Neural progenitor cell (in vitro differentiated cells): ENCODE results near the gene CRK. TPM values are rescaled to one million over a fixed set of nuclear protein-coding genes. Genes with fewer than 3 reads are reported as not detected.

Experiments used
- DNase-seq: peaks from one replicate; pipeline ENCODE4 v3.0.0-alpha.2; 2016; ENCODE audit warnings: low spot score
- H2AFZ ChIP-seq: fragments of 200-600 bp; sonication (generic); replicated peaks from 2 replicates; pipeline ENCODE4 v1.6.1; 2016; ENCODE audit warnings: antibody characterized with exemption
- H3F3A ChIP-seq: fragments of 200-600 bp; sonication (generic); 2 replicates; pipeline ENCODE4 v1.6.1; 2016; ENCODE audit warnings: antibody characterized with exemption, low read depth
- H3K27ac ChIP-seq: fragments of 200-600 bp; sonication (generic); 2 replicates; pipeline ENCODE4 v1.5.1; 2016; ENCODE audit warnings: mild to moderate bottlenecking
- H3K27me3 ChIP-seq: fragments of 200-600 bp; sonication (generic); 2 replicates; pipeline ENCODE4 v1.6.1; 2016; ENCODE audit warnings: mild to moderate bottlenecking, moderate library complexity
- H3K36me3 ChIP-seq: fragments of 200-600 bp; sonication (generic); 2 replicates; pipeline ENCODE4 v1.5.1; 2016
- H3K4me1 ChIP-seq: fragments of 200-600 bp; sonication (generic); 2 replicates; pipeline ENCODE4 v1.6.1; 2016; ENCODE audit warnings: mixed run types
- H3K4me2 ChIP-seq: fragments of 200-600 bp; sonication (generic); 2 replicates; pipeline ENCODE4 v1.6.1; 2016
- H3K4me3 ChIP-seq: fragments of 200-600 bp; sonication (generic); 2 replicates; pipeline ENCODE4 v1.5.1; 2016
- H3K79me2 ChIP-seq: fragments of 200-600 bp; sonication (generic); 2 replicates; pipeline ENCODE4 v1.6.1; 2016; ENCODE audit warnings: low read depth
- H3K9ac ChIP-seq: fragments of 200-600 bp; sonication (generic); 2 replicates; pipeline ENCODE4 v1.6.1; 2016
- H3K9me3 ChIP-seq: fragments of 200-600 bp; sonication (generic); 2 replicates; pipeline ENCODE4 v1.5.1; 2016; ENCODE audit warnings: low read depth
- H4K20me1 ChIP-seq: fragments of 200-600 bp; sonication (generic); 2 replicates; pipeline ENCODE4 v1.6.1; 2016; ENCODE audit warnings: low read depth
- H3K27ac Mint-ChIP-seq: 3 replicates; pipeline ENCODE4 v1.8.0; 2021; ENCODE audit warnings: mixed read lengths
- H3K27me3 Mint-ChIP-seq: 2 replicates; pipeline ENCODE4 v1.8.0; 2022; ENCODE audit warnings: low read depth, mild to moderate bottlenecking, inconsistent platforms, moderate library complexity, mixed read lengths; ENCODE audit not compliant: insufficient read depth
- H3K36me3 Mint-ChIP-seq: 3 replicates; pipeline ENCODE4 v1.8.0; 2021; ENCODE audit warnings: mixed read lengths
- H3K4me1 Mint-ChIP-seq: 3 replicates; pipeline ENCODE4 v1.8.0; 2021; ENCODE audit warnings: mixed read lengths
- H3K4me3 Mint-ChIP-seq: 3 replicates; pipeline ENCODE4 v1.8.0; 2021; ENCODE audit warnings: mild to moderate bottlenecking, moderate library complexity, mixed read lengths
- H3K9me3 Mint-ChIP-seq: 3 replicates; pipeline ENCODE4 v1.8.0; 2020; ENCODE audit warnings: mixed read lengths
- CTCF ChIP-seq: fragments of 200-600 bp; sonication (generic); IDR thresholded peaks from 2 replicates; pipeline ENCODE4 v1.5.1; 2017; ENCODE audit warnings: antibody characterized with exemption, mild to moderate bottlenecking
- EZH2 ChIP-seq: fragments of 200-600 bp; sonication (generic); IDR thresholded peaks from 2 replicates; pipeline ENCODE4 v1.6.1; 2017; ENCODE audit warnings: antibody characterized with exemption, mild to moderate bottlenecking, moderate library complexity
- EZH2phosphoT487 ChIP-seq: fragments of 200-600 bp; sonication (generic); IDR thresholded peaks from 2 replicates; pipeline ENCODE4 v1.6.1; 2017; ENCODE audit warnings: antibody characterized with exemption
- total RNA-seq: library from RNA; depleted of rRNA; stranded (reverse); fragments of >200 nt; gene quantifications from 2 replicates; pipeline ENCODE4 v1.2.3, GENCODE V29; 2015; ENCODE audit warnings: low replicate concordance

Gene CRK
- total RNA-seq, 1 donor from 2014 or later: 59.6 TPM

GRCh38 chr17:1490643-1491442 lies 34.8 kb upstream of the CRK start:
- H3K27ac Mint-ChIP-seq: peak overlapping the region; percentile 1
- no peak overlapping the region for H3K27ac ChIP-seq

GRCh38 chr17:1488826-1489270 lies 32.8 kb upstream of the CRK start:
- TF ChIP-seq CTCF: no peak
- no peak for TF ChIP-seq EZH2
- no peak for TF ChIP-seq EZH2phosphoT487
- Mint-ChIP-seq H3K27me3 (peaks cover 7% of the 10 kb centered on the region), H3K9me3 (no peaks in the 10 kb centered on the region), H3K27ac (peak overlapping the region; percentile 37), H3K36me3 (no peaks in the 10 kb centered on the region), H3K4me3 (peak overlapping the region; percentile 80), H3K4me1 (peaks cover 35% of the 10 kb centered on the region)
- Histone ChIP-seq H3K27ac (no peak overlapping the region), H3K4me3 (peak overlapping the region; percentile 52), H3K4me1 (peaks cover 23% of the 10 kb centered on the region), H3F3A (peaks cover 64% of the 10 kb centered on the region), H4K20me1 (peaks cover 31% of the 10 kb centered on the region), H3K36me3 (no peaks in the 10 kb centered on the region), H3K9ac (no peak overlapping the region), H3K4me2 (peak overlapping the region; percentile 81), H3K27me3 (peaks cover 38% of the 10 kb centered on the region), H3K9me3 (no peaks in the 10 kb centered on the region), H2AFZ (no peak overlapping the region), H3K79me2 (peaks cover 16% of the 10 kb centered on the region)
- no peak for DNase-seq

More at GRCh38 chr17:1490643-1491442, 34.8 kb upstream of the CRK start:
- Histone ChIP-seq H4K20me1 (peaks cover 26% of the 10 kb centered on the region), H3K9me3 (no peaks in the 10 kb centered on the region), H3K4me1 (peaks cover 14% of the 10 kb centered on the region), H3K79me2 (peaks cover 16% of the 10 kb centered on the region), H3K4me2 (peak overlapping the region; percentile 91), H3F3A (peaks cover 50% of the 10 kb centered on the region), H3K4me3 (peak overlapping the region; percentile 84), H2AFZ (peak overlapping the region; percentile 81), H3K9ac (peak overlapping the region; percentile 28), H3K27me3 (peaks cover 37% of the 10 kb centered on the region), H3K36me3 (no peaks in the 10 kb centered on the region)
- no peaks in the 10 kb centered on the region for H3K9me3 Mint-ChIP-seq
- TF ChIP-seq EZH2 (no peak), CTCF (no peak), EZH2phosphoT487 (no peak)
- no peaks in the 10 kb centered on the region for H3K36me3 Mint-ChIP-seq
- peak overlapping the region; percentile 80 for H3K4me3 Mint-ChIP-seq
- peaks cover 7% of the 10 kb centered on the region for H3K27me3 Mint-ChIP-seq
- H3K4me1 Mint-ChIP-seq: peaks cover 29% of the 10 kb centered on the region
- DNase-seq: peak; percentile 84

- Mint-ChIP-seq H3K4me1 (peaks cover 37% of the 10 kb centered on the region), H3K27me3 (peaks cover 4% of the 10 kb centered on the region), H3K4me3 (peak overlapping the region; percentile 86), H3K9me3 (no peaks in the 10 kb centered on the region), H3K27ac (peak overlapping the region; percentile 58), H3K36me3 (peaks cover 3% of the 10 kb centered on the region)
- peaks cover 23% of the 10 kb centered on the region for H3K4me1 ChIP-seq
- H3K36me3 ChIP-seq: no peaks in the 10 kb centered on the region
- no peaks in the 10 kb centered on the region for H3K9me3 ChIP-seq
- DNase-seq: peak; percentile 95
- no peak overlapping the region for H3K9ac ChIP-seq
- peak overlapping the region; percentile 52 for H3K4me3 ChIP-seq
- no peak overlapping the region for H3K27ac ChIP-seq
- H3K4me2 ChIP-seq: peak overlapping the region; percentile 81
- H3F3A ChIP-seq: peaks cover 64% of the 10 kb centered on the region
- H3K27me3 ChIP-seq: peaks cover 38% of the 10 kb centered on the region
- H4K20me1 ChIP-seq: peaks cover 31% of the 10 kb centered on the region
- peak; percentile 13 for TF ChIP-seq EZH2
- TF ChIP-seq CTCF: peak; percentile 11
- TF ChIP-seq EZH2phosphoT487: no peak
- H2AFZ ChIP-seq: no peak overlapping the region
- H3K79me2 ChIP-seq: peaks cover 16% of the 10 kb centered on the region
Observed at GRCh38 chr17:1487939-1488825, 32.1 kb upstream of the CRK start.
